Loucy (cell line): ENCODE data around the gene ALS2.
"Not testable (repeated sequence)": the region's sequence is repeated elsewhere in the genome, so short reads cannot be mapped to it uniquely, and the experiment has no call there.

Experiments
- H2AFZ ChIP-seq: fragments of 200-600 bp; sonication (generic); 2 replicates; pipeline ENCODE4 v1.6.0; 2016; ENCODE audit warnings: antibody characterized with exemption, mild to moderate bottlenecking, low read length, moderate library complexity
- H3F3A ChIP-seq: fragments of 200-600 bp; 2 replicates; pipeline ENCODE4 v1.6.0; 2016; ENCODE audit warnings: antibody characterized with exemption, low read depth, mild to moderate bottlenecking
- H3K27me3 ChIP-seq: fragments of 200-600 bp; sonication (generic); 2 replicates; pipeline ENCODE4 v1.6.1; 2014; ENCODE audit warnings: low read length, mild to moderate bottlenecking; ENCODE audit not compliant: insufficient read depth, poor library complexity, severe bottlenecking
- H3K36me3 ChIP-seq: fragments of 200-600 bp; sonication (generic); 2 replicates; pipeline ENCODE4 v1.6.1; 2016; ENCODE audit warnings: low read length; ENCODE audit not compliant: insufficient read depth
- H3K4me1 ChIP-seq: fragments of 200-600 bp; sonication (generic); 2 replicates; pipeline ENCODE4 v1.5.1; 2014; ENCODE audit warnings: low read length, mild to moderate bottlenecking; ENCODE audit not compliant: insufficient read depth, poor library complexity, severe bottlenecking
- H3K4me2 ChIP-seq: fragments of 200-600 bp; sonication (generic); 2 replicates; pipeline ENCODE4 v1.6.0; 2014; ENCODE audit warnings: antibody characterized with exemption, low read length, low read depth, mild to moderate bottlenecking; ENCODE audit not compliant: poor library complexity, severe bottlenecking
- H3K4me3 ChIP-seq: fragments of 200-600 bp; sonication (generic); 2 replicates; pipeline ENCODE4 v1.5.1; 2014; ENCODE audit warnings: low read length, mild to moderate bottlenecking, mixed read lengths; ENCODE audit not compliant: poor library complexity, severe bottlenecking
- H3K79me2 ChIP-seq: fragments of 200-600 bp; sonication (generic); 2 replicates; pipeline ENCODE4 v1.6.1; 2014; ENCODE audit warnings: low read length; ENCODE audit not compliant: insufficient read depth
- H3K9ac ChIP-seq: fragments of 200-600 bp; sonication (generic); 2 replicates; pipeline ENCODE4 v1.6.0; 2014; ENCODE audit warnings: mild to moderate bottlenecking, low read depth, low read length, moderate library complexity; ENCODE audit not compliant: poor library complexity, severe bottlenecking
- H3K9me2 ChIP-seq: fragments of 200-600 bp; sonication (generic); replicated peaks from 2 replicates; pipeline ENCODE4 v1.6.1; 2016; ENCODE audit warnings: low read depth, low read length, mixed read lengths
- H3K9me3 ChIP-seq: fragments of 200-600 bp; sonication (generic); 2 replicates; pipeline ENCODE4 v1.6.1; 2014; ENCODE audit warnings: mild to moderate bottlenecking, antibody characterized with exemption, low read length, low read depth; ENCODE audit not compliant: insufficient read depth
- H4K20me1 ChIP-seq: fragments of 200-600 bp; sonication (generic); 2 replicates; pipeline ENCODE4 v1.6.0; 2014; ENCODE audit warnings: antibody characterized with exemption, low read length, mild to moderate bottlenecking; ENCODE audit not compliant: insufficient read depth, poor library complexity, severe bottlenecking
- EZH2phosphoT487 ChIP-seq: fragments of 200-600 bp; IDR thresholded peaks from 2 replicates; pipeline ENCODE4 v1.6.1; 2018; ENCODE audit warnings: antibody characterized with exemption, mild to moderate bottlenecking, moderate library complexity, borderline replicate concordance
- TF ChIP-seq, protein P1 (sequence below): fragments of 200-600 bp; sonication (generic); conservative IDR thresholded peaks from 2 replicates; pipeline ENCODE4 v1.5.1; 2014; ENCODE audit warnings: mild to moderate bottlenecking, antibody characterized with exemption, low read length

ALS2 gene

DNA sequence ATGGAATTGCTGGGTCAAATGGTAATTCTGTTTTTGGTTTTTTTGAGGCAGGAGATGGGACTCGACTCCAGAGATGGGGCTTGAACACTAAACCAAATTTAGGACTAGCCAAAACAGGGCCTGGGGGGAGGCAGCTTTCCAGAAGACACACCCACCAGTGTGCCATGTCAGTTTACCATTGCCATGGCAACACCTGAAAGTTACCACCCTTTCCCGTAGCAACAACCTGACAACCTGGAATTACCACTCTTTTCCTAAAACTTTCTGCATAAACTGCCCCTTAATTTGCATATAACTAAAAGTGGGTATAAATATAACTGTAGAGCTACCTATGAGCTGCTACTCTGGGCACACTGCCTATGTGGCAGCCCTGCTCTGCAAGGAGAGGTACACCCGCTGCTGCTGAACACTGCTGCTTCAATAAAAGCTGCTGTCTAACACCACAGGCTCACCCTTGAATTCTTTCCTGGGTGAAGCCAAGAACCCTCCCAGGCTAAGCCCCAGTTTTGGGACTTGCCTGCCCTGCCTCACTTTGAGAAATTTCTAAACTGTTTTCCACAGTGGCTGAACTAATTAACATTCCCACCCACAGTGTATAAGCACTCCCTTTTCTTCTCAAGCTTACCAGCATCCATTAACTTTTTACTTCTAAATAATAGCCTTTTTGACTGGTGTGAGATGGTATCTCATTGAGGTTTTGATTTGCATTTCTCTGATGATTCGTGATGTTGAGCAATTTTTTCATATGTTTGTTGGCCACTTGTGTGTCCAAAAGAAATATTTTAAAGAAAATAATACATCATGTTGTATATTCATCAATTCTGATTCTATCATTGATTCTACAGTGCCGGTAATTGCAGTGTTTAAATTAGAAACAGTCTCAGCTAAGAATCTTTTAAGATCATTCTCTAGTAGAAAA is 36.2 kb upstream of the ALS2 start:
- Histone ChIP-seq H3K36me3 (no peaks in the 10 kb centered on the region), H2AFZ (no peak overlapping the region), H3K9ac (no peak overlapping the region), H3K9me3 (peaks cover 3% of the 10 kb centered on the region; the same call in 1 of the 2 replicates), H3K4me3 (no peak overlapping the region), H3K27me3 (no peaks in the 10 kb centered on the region), H3F3A (no peaks in the 10 kb centered on the region), H4K20me1 (no peaks in the 10 kb centered on the region), H3K4me2 (no peak overlapping the region), H3K4me1 (no peaks in the 10 kb centered on the region), H3K9me2 (no peaks in the 10 kb centered on the region), H3K79me2 (no peaks in the 10 kb centered on the region)
- TF ChIP-seq, protein P1, sequence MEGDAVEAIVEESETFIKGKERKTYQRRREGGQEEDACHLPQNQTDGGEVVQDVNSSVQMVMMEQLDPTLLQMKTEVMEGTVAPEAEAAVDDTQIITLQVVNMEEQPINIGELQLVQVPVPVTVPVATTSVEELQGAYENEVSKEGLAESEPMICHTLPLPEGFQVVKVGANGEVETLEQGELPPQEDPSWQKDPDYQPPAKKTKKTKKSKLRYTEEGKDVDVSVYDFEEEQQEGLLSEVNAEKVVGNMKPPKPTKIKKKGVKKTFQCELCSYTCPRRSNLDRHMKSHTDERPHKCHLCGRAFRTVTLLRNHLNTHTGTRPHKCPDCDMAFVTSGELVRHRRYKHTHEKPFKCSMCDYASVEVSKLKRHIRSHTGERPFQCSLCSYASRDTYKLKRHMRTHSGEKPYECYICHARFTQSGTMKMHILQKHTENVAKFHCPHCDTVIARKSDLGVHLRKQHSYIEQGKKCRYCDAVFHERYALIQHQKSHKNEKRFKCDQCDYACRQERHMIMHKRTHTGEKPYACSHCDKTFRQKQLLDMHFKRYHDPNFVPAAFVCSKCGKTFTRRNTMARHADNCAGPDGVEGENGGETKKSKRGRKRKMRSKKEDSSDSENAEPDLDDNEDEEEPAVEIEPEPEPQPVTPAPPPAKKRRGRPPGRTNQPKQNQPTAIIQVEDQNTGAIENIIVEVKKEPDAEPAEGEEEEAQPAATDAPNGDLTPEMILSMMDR = no peak
- no peak for TF ChIP-seq EZH2phosphoT487

DNA sequence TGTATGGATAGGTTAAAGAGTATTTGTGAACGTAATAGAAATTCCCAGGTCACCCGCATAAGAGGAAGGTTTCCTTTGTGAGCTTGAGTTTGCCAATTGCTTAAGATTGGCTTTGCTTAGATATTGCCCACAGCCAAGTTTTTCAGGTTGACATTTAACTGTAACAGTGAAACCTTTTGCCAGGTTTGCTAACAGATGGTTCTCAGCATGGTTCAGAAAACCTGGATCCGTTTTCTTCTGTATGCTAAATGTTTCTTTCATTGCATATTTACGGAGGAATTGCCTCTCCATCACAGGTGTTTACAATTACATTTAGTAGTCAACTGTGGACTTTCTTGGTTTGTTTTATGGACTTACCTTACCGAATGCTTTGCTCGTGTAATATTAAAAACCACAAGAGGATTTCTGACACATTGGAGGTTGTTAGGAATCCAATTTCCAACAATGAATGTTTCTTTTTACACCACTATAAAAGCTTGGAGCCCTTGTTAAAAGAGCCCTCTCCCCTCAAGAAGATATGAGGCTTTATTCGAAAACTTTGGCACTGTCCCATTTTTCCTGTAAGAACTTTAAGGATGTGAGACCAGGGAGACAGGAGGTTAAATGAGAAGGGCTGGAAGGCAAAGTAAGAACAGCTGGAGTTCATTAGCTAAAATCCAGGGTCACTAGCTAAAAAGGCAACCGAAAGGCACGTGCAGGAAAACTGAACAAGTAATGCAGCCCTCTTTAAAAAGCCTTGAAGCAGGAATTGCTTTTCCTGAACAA is 33.4 kb upstream of the ALS2 start:
- Histone ChIP-seq H3F3A (no peaks in the 10 kb centered on the region), H3K9ac (no peak overlapping the region)

DNA sequence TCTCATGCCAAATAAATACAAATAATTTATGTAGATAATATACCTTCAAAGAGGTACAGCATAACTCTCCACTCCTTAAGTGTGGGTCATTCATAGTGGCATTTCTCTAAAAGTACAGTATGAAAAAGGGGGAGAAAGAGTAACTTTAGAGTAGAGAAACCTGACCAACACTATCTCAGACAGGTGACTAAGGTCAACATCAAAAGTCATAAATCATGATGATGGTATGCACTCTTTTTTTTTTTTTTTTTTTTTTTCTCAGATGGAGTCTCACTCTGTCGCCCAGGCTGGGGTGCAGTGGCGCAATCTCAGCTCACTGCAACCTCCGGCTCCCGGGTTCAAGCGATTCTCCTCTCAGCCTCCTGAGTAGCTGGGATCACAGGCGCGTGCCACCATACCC is 29.9 kb upstream of the ALS2 start:
- not testable (repeated sequence) for H3K4me3 ChIP-seq, H3F3A ChIP-seq, H3K4me1 ChIP-seq, H4K20me1 ChIP-seq, H3K79me2 ChIP-seq, H3K9me2 ChIP-seq, H3K9ac ChIP-seq, H3K27me3 ChIP-seq, H3K36me3 ChIP-seq, H3K4me2 ChIP-seq, H3K9me3 ChIP-seq, H2AFZ ChIP-seq

More for the DNA sequence above, 33.4 kb upstream of the ALS2 start:
- no peak for TF ChIP-seq EZH2phosphoT487
- TF ChIP-seq, protein P1 = no peak
- H4K20me1 ChIP-seq = no peaks in the 10 kb centered on the region
- H3K4me1 ChIP-seq = no peaks in the 10 kb centered on the region
- peaks cover 3% of the 10 kb centered on the region; the same call in 1 of the 2 replicates for H3K9me3 ChIP-seq
- no peak overlapping the region for H3K4me3 ChIP-seq
- H3K36me3 ChIP-seq = no peaks in the 10 kb centered on the region
- no peaks in the 10 kb centered on the region for H3K9me2 ChIP-seq
- H2AFZ ChIP-seq = no peak overlapping the region
- H3K79me2 ChIP-seq = no peaks in the 10 kb centered on the region
- no peaks in the 10 kb centered on the region for H3K27me3 ChIP-seq
- no peak overlapping the region for H3K4me2 ChIP-seq
